ENCODE data around the gene LIPH. TPM values are rescaled to one million over a fixed set of nuclear protein-coding genes. Genes with fewer than 3 reads are reported as not detected.

Gene LIPH
- total RNA-seq, 4 donors from 2014 or later: 31.6 to 115 (median 74.7) TPM

DNA sequence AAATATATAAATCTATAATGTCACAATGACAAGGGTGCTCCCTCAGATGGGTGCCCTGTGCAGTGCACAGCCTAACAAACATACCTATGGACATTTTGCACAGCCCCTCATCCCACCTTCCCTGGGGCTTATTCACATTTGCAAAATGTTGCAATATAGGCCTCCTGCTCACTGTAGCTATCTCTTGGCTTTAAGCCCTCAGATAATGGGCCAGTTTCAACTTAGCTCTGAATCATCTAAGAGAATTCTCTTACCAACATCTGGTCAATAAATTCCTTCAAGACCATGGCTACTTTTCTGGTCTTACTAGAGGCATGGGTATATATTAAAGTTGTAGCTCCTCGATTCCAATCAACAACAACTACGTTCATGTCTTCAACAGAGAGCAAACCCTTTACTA is 17.9 kb downstream of the LIPH start:
- no peaks in the 10 kb centered on the region for H3K27me3 ChIP-seq
- no peak overlapping the region for H3K27ac ChIP-seq
- WGBS, 2 donors (ENCODE audit: low coverage in 1 of 2): 98% methylated on average over 2 of the region's 2 CpGs; no CpG with 5 or more reads in 1 of the 2 donors
- DNase-seq: no peak
- TF ChIP-seq POLR2A (IDR thresholded peaks at IDR 0.05): no peak
- TF ChIP-seq EP300 (IDR thresholded peaks at IDR 0.05; ENCODE audit: low read depth): no peak
- TF ChIP-seq, protein P1, sequence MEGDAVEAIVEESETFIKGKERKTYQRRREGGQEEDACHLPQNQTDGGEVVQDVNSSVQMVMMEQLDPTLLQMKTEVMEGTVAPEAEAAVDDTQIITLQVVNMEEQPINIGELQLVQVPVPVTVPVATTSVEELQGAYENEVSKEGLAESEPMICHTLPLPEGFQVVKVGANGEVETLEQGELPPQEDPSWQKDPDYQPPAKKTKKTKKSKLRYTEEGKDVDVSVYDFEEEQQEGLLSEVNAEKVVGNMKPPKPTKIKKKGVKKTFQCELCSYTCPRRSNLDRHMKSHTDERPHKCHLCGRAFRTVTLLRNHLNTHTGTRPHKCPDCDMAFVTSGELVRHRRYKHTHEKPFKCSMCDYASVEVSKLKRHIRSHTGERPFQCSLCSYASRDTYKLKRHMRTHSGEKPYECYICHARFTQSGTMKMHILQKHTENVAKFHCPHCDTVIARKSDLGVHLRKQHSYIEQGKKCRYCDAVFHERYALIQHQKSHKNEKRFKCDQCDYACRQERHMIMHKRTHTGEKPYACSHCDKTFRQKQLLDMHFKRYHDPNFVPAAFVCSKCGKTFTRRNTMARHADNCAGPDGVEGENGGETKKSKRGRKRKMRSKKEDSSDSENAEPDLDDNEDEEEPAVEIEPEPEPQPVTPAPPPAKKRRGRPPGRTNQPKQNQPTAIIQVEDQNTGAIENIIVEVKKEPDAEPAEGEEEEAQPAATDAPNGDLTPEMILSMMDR (IDR thresholded peaks at IDR 0.05): no peak
- TF ChIP-seq POLR2AphosphoS5 (IDR thresholded peaks at IDR 0.05): no peak
- in situ Hi-C loops (cut with MboI; ENCODE audit: low pct_ligation_motif_present in 1 of 4, low pct_unique_long_range_greater_than_20kb in 1 of 4, low sequenced_read_pairs in 3 of 4): no loop called here
- no peak overlapping the region for H3K4me3 ChIP-seq
- H3K36me3 ChIP-seq: no peaks in the 10 kb centered on the region
- no peaks in the 10 kb centered on the region for H3K9me3 ChIP-seq
- intact Hi-C loops (cut with DNase I; ENCODE audit: low total_unique reads): no loop called here
- H3K4me1 ChIP-seq: peaks cover 0 to 17% (median 12%) of the 10 kb centered on the region in 4 donors

DNA sequence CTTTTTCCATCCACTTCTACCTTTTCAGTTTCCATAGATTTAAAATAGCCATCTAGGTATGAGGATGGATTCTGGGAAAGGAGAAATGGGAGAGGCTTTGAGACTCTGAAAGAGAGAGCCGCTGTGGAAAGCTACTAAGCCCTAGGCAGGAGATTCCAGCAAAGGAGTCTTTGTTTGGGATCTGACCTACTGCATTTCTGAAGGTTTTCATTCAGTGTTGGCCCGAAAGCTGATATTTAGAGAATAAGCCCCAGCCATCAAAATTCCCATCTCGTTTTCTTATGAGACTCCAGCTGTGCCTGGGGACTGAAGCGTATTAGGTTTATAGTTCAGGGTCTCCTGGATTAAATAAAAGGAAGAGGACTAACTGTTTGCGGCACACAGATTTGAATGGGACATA is 19.5 kb downstream of the LIPH start:
- intact Hi-C loops (cut with DNase I; ENCODE audit: low total_unique reads) (no loop called here), in situ Hi-C loops (cut with MboI; ENCODE audit: low pct_ligation_motif_present in 1 of 4, low pct_unique_long_range_greater_than_20kb in 1 of 4, low sequenced_read_pairs in 3 of 4) (no loop called here)
- H3K27ac ChIP-seq: no peak overlapping the region
- TF ChIP-seq, protein P1 (IDR thresholded peaks at IDR 0.05): no peak
- TF ChIP-seq POLR2A (IDR thresholded peaks at IDR 0.05) (no peak), EP300 (IDR thresholded peaks at IDR 0.05; ENCODE audit: low read depth) (no peak), POLR2AphosphoS5 (IDR thresholded peaks at IDR 0.05) (no peak)
- H3K27me3 ChIP-seq: no peaks in the 10 kb centered on the region
- H3K36me3 ChIP-seq: no peaks in the 10 kb centered on the region
- no peak for DNase-seq
- 64 to 83% methylated on average over 4 to 5 of the region's 5 CpGs for WGBS, 2 donors (ENCODE audit: low coverage in 1 of 2)
- no peaks in the 10 kb centered on the region for H3K9me3 ChIP-seq
- H3K4me3 ChIP-seq: no peak overlapping the region
- peaks cover 0 to 12% (median 10%) of the 10 kb centered on the region in 4 donors for H3K4me1 ChIP-seq

DNA sequence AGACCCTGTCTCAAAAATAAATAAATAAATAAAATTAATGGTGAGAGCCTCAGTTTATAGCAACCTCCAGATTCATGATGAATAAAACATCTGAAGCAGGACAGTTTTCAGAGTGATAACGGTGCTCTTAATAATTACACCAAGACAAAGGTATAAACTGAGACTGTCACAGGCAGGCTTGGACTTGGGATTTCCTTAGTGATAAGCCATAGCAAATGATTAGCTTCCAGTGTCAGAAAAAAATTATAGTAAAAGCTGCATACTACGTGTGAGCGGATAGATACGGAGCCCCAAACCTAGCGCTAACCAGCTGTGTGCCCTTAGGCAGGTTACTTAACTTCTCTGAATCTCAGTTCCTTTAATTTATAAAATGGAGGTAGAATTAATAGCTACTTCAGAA is 21.5 kb downstream of the LIPH start:
- H3K9me3 ChIP-seq: no peaks in the 10 kb centered on the region
- no peak overlapping the region for H3K4me3 ChIP-seq
- no peak for TF ChIP-seq EP300 (IDR thresholded peaks at IDR 0.05; ENCODE audit: low read depth)
- no peak for TF ChIP-seq POLR2AphosphoS5 (IDR thresholded peaks at IDR 0.05)
- no peak for TF ChIP-seq POLR2A (IDR thresholded peaks at IDR 0.05)
- TF ChIP-seq, protein P1 (IDR thresholded peaks at IDR 0.05): no peak
- no peaks in the 10 kb centered on the region for H3K4me1 ChIP-seq
- in situ Hi-C loops (cut with MboI; ENCODE audit: low pct_ligation_motif_present in 1 of 4, low pct_unique_long_range_greater_than_20kb in 1 of 4, low sequenced_read_pairs in 3 of 4) (no loop called here), intact Hi-C loops (cut with DNase I; ENCODE audit: low total_unique reads) (no loop called here)
- H3K36me3 ChIP-seq: no peaks in the 10 kb centered on the region
- H3K27me3 ChIP-seq: no peaks in the 10 kb centered on the region
- WGBS, 2 donors (ENCODE audit: low coverage in 1 of 2): 44 to 69% methylated on average over 4 to 5 of the region's 5 CpGs
- H3K27ac ChIP-seq: no peak overlapping the region
- no peak for DNase-seq

DNA sequence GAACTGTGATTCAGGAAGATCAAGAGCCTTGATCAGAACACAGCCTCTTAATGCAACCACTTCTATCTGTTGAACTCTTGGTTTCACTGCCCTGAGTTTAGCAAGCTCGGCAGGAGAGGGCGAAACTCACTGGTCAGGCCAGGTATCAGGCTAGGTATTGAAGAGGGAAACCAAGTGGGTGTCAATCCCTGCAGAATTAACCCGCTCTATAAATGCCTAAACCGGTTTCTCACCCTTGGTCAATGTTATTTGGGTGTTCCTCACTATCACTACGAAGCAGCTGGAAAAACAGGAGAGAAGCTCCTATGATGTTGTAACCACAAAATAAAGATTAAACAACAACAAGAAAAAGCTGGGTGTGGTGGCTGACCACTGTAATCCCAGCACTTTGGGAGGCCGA is 23.9 kb downstream of the LIPH start:
- intact Hi-C loops (cut with DNase I; ENCODE audit: low total_unique reads) (no loop called here), in situ Hi-C loops (cut with MboI; ENCODE audit: low pct_ligation_motif_present in 1 of 4, low pct_unique_long_range_greater_than_20kb in 1 of 4, low sequenced_read_pairs in 3 of 4) (no loop called here)
- WGBS, 2 donors (ENCODE audit: low coverage in 1 of 2): 83 to 100% methylated on average over 1 to 6 of the region's 6 CpGs
- Histone ChIP-seq H3K4me3 (no peak overlapping the region), H3K4me1 (no peaks in the 10 kb centered on the region), H3K9me3 (no peaks in the 10 kb centered on the region), H3K27ac (no peak overlapping the region), H3K27me3 (no peaks in the 10 kb centered on the region), H3K36me3 (no peaks in the 10 kb centered on the region)
- TF ChIP-seq, protein P1 (IDR thresholded peaks at IDR 0.05): no peak
- TF ChIP-seq EP300 (IDR thresholded peaks at IDR 0.05; ENCODE audit: low read depth): no peak
- no peak for DNase-seq

Measured in transverse colon (tissue), 4 donors.